ENCODE results near the gene APC2.

The APC2 gene

DNA sequence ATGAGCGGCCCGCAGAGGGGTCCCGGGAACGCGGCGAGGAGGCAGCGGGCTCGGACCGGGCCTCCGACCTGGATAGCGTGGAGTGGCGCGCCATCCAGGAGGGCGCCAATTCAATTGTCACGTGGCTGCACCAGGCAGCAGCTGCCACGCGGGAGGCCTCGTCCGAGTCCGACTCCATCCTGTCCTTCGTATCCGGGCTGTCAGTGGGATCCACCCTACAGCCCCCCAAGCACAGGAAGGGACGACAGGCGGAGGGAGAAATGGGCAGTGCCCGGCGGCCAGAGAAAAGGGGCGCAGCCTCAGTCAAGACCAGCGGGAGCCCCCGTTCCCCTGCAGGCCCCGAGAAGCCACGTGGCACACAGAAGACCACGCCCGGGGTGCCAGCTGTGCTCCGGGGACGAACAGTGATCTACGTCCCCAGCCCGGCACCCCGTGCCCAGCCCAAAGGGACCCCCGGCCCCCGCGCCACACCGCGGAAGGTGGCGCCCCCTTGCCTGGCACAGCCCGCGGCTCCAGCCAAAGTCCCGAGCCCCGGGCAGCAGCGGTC is 18.4 kb downstream of the APC2 start:
- no CpG with 5 or more reads among the region's 49 CpGs for WGBS (ENCODE audit: insufficient coverage, insufficient read length)
- Histone ChIP-seq H3K27me3 (ENCODE audit: control insufficient read depth, insufficient read depth, low read length) (peaks cover 59% of the 10 kb centered on the region), H3K9me3 (ENCODE audit: control insufficient read depth, insufficient read depth, low read length) (no peaks in the 10 kb centered on the region), H3K4me1 (ENCODE audit: control insufficient read depth, insufficient read depth, low read length) (peaks cover 15% of the 10 kb centered on the region), H3K36me3 (ENCODE audit: control insufficient read depth, insufficient read depth, low read length) (no peaks in the 10 kb centered on the region; the same call in 1 of the 2 replicates), H3K27ac (ENCODE audit: low read length) (no peak overlapping the region), H3K4me3 (ENCODE audit: low read length) (no peak overlapping the region)
- DNase-seq (ENCODE audit: low read depth, low spot score): no peak

- H3K27me3 ChIP-seq (ENCODE audit: control insufficient read depth, insufficient read depth, low read length): peaks cover 59% of the 10 kb centered on the region
- no peak for DNase-seq (ENCODE audit: low read depth, low spot score)
Observed at GRCh38 chr19:1468821-1469254, 18.9 kb downstream of the APC2 start.

DNA sequence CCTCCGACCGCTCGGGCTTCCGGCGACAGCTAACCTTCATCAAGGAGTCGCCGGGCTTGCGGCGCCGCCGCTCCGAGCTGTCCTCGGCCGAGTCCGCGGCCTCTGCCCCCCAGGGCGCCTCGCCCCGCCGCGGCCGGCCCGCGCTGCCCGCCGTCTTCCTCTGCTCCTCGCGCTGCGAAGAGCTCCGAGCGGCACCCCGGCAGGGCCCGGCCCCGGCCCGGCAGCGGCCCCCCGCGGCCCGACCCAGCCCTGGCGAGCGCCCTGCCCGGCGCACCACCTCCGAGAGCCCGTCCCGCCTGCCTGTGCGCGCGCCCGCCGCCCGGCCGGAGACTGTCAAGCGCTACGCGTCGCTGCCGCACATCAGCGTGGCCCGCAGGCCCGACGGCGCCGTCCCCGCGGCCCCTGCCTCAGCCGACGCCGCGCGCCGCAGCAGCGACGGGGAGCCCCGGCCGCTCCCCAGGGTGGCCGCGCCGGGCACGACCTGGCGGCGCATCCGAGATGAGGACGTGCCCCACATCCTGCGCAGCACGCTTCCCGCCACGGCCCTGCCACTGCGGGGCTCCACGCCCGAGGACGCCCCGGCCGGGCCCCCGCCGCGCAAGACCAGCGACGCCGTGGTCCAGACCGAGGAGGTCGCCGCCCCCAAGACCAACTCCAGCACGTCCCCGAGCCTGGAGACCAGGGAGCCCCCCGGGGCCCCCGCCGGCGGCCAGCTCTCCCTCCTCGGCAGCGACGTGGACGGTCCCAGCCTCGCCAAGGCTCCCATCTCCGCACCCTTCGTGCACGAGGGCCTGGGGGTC is 19.5 kb downstream of the APC2 start:
- no CpG with 5 or more reads among the region's 117 CpGs for WGBS (ENCODE audit: insufficient coverage, insufficient read length)
- Histone ChIP-seq H3K36me3 (ENCODE audit: control insufficient read depth, insufficient read depth, low read length) (no peaks in the 10 kb centered on the region; the same call in 1 of the 2 replicates), H3K27me3 (ENCODE audit: control insufficient read depth, insufficient read depth, low read length) (peaks cover 57% of the 10 kb centered on the region), H3K4me1 (ENCODE audit: control insufficient read depth, insufficient read depth, low read length) (peaks cover 15% of the 10 kb centered on the region), H3K27ac (ENCODE audit: low read length) (no peak overlapping the region), H3K4me3 (ENCODE audit: low read length) (no peak overlapping the region; the same call in 1 of the 2 replicates), H3K9me3 (ENCODE audit: control insufficient read depth, insufficient read depth, low read length) (no peaks in the 10 kb centered on the region)
- DNase-seq (ENCODE audit: low read depth, low spot score): no peak

More at GRCh38 chr19:1468821-1469254, 18.9 kb downstream of the APC2 start:
- Histone ChIP-seq H3K36me3 (ENCODE audit: control insufficient read depth, insufficient read depth, low read length) (no peaks in the 10 kb centered on the region; the same call in 1 of the 2 replicates), H3K4me1 (ENCODE audit: control insufficient read depth, insufficient read depth, low read length) (peaks cover 15% of the 10 kb centered on the region), H3K27ac (ENCODE audit: low read length) (no peak overlapping the region), H3K9me3 (ENCODE audit: control insufficient read depth, insufficient read depth, low read length) (no peaks in the 10 kb centered on the region), H3K4me3 (ENCODE audit: low read length) (no peak overlapping the region; the same call in 1 of the 2 replicates)
- WGBS (ENCODE audit: insufficient coverage, insufficient read length): no CpG with 5 or more reads among the region's 47 CpGs

DNA sequence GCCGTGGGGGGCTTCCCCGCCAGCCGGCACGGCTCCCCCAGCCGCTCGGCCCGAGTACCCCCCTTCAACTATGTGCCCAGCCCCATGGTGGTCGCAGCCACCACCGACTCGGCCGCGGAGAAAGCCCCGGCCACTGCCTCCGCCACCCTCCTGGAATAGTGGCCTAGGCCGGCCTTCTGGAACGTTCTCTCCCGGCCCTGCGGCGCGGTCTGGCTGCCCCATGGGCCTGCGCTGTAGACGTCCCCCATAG is 20.1 kb downstream of the APC2 start:
- Histone ChIP-seq H3K4me1 (ENCODE audit: control insufficient read depth, insufficient read depth, low read length) (peaks cover 15% of the 10 kb centered on the region), H3K9me3 (ENCODE audit: control insufficient read depth, insufficient read depth, low read length) (no peaks in the 10 kb centered on the region), H3K4me3 (ENCODE audit: low read length) (no peak overlapping the region), H3K27ac (ENCODE audit: low read length) (no peak overlapping the region), H3K36me3 (ENCODE audit: control insufficient read depth, insufficient read depth, low read length) (no peaks in the 10 kb centered on the region; the same call in 1 of the 2 replicates), H3K27me3 (ENCODE audit: control insufficient read depth, insufficient read depth, low read length) (peaks cover 53% of the 10 kb centered on the region)
- no CpG with 5 or more reads among the region's 22 CpGs for WGBS (ENCODE audit: insufficient coverage, insufficient read length)
- no peak for DNase-seq (ENCODE audit: low read depth, low spot score)

DNA sequence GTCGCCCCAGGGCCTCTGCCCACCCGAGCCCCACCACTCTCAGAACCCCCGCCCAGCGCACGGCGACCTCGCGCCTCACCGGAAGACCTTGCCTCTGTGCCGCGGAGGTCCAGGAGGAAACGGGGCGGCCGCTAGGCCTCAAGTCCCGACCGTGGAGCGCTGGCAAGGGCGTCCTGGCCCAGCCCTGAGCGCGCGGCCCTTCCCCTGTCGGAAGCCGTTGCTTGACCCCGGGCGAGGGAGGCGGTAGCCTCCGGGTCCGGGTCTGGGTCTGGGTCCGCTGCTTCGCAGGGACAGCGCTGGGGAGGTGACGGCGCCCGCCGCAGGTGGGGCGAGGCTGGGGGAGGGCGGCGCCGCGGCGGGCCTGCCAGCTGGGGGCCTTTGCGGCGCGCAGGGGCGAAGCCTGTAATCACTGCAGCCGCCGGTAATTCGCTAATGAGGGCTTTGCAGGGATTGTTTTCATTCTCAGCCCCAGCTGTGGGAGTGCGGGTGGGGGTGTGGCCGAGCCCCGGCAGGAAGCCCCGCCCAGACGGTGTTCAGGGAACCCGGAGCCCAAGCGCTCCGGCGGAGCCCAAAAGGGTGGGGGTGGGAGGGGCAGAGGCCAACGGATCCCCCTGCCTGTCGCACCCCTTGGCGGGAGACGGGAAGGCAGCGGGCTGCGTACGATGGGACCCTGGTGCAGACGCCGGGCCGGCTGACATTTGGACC is 20.5 kb downstream of the APC2 start:
- Histone ChIP-seq H3K9me3 (ENCODE audit: control insufficient read depth, insufficient read depth, low read length) (no peaks in the 10 kb centered on the region), H3K4me1 (ENCODE audit: control insufficient read depth, insufficient read depth, low read length) (peaks cover 13% of the 10 kb centered on the region), H3K36me3 (ENCODE audit: control insufficient read depth, insufficient read depth, low read length) (no peaks in the 10 kb centered on the region), H3K27ac (ENCODE audit: low read length) (no peak overlapping the region), H3K27me3 (ENCODE audit: control insufficient read depth, insufficient read depth, low read length) (peaks cover 50% of the 10 kb centered on the region), H3K4me3 (ENCODE audit: low read length) (peak overlapping the region; percentile 10; the same call in 1 of the 2 replicates)
- DNase-seq (ENCODE audit: low read depth, low spot score): no peak
- WGBS (ENCODE audit: insufficient coverage, insufficient read length): no CpG with 5 or more reads among the region's 67 CpGs

DNA sequence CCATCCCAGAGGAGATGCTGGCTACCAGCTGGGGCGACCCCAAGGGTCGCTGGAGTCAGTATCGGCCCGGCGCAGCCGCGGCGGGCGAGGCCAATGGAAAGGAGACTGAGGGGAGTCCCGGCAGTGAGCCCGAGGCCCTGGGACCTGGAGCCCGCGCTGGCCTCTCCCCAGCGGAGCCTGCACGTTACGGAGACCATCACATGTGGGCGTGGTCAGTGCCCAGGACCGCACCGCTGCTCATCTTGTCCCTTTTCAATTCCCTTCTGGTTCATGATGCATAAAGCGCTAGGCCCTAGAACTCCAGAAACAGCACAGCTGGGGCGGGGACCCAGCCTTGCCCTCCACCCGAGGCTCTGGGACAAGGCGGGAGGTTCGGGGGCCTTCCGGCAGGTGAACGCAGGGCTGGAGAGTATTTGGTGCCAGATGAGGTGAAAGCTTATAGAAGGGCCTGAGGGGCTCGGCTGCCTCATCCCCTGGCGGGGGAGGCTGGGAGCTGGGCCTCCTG is 21.1 kb downstream of the APC2 start:
- H3K4me3 ChIP-seq (ENCODE audit: low read length): peak overlapping the region; percentile 10; the same call in 1 of the 2 replicates
- no CpG with 5 or more reads among the region's 28 CpGs for WGBS (ENCODE audit: insufficient coverage, insufficient read length)
- peaks cover 44% of the 10 kb centered on the region for H3K27me3 ChIP-seq (ENCODE audit: control insufficient read depth, insufficient read depth, low read length)

GRCh38 chr19:1471515-1472160 is 21.7 kb downstream of the APC2 start:
- no CpG with 5 or more reads among the region's 24 CpGs for WGBS (ENCODE audit: insufficient coverage, insufficient read length)
- no peaks in the 10 kb centered on the region for H3K9me3 ChIP-seq (ENCODE audit: control insufficient read depth, insufficient read depth, low read length)
- no peak overlapping the region for H3K4me3 ChIP-seq (ENCODE audit: low read length)
- no peak overlapping the region for H3K27ac ChIP-seq (ENCODE audit: low read length)
- H3K4me1 ChIP-seq (ENCODE audit: control insufficient read depth, insufficient read depth, low read length): peaks cover 9% of the 10 kb centered on the region
- H3K27me3 ChIP-seq (ENCODE audit: control insufficient read depth, insufficient read depth, low read length): peaks cover 39% of the 10 kb centered on the region
- no peak for DNase-seq (ENCODE audit: low read depth, low spot score)
- no peaks in the 10 kb centered on the region for H3K36me3 ChIP-seq (ENCODE audit: control insufficient read depth, insufficient read depth, low read length)

More for the DNA sequence above, 21.1 kb downstream of the APC2 start:
- H3K27ac ChIP-seq (ENCODE audit: low read length): no peak overlapping the region
- no peaks in the 10 kb centered on the region for H3K36me3 ChIP-seq (ENCODE audit: control insufficient read depth, insufficient read depth, low read length)
- H3K9me3 ChIP-seq (ENCODE audit: control insufficient read depth, insufficient read depth, low read length): no peaks in the 10 kb centered on the region
- no peak for DNase-seq (ENCODE audit: low read depth, low spot score)
- H3K4me1 ChIP-seq (ENCODE audit: control insufficient read depth, insufficient read depth, low read length): peaks cover 11% of the 10 kb centered on the region

GRCh38 chr19:1472231-1473084 is 22.5 kb downstream of the APC2 start:
- peaks cover 31% of the 10 kb centered on the region for H3K27me3 ChIP-seq (ENCODE audit: control insufficient read depth, insufficient read depth, low read length)
- H3K4me3 ChIP-seq (ENCODE audit: low read length): no peak overlapping the region
- WGBS (ENCODE audit: insufficient coverage, insufficient read length): no CpG with 5 or more reads among the region's 44 CpGs
- no peak overlapping the region for H3K27ac ChIP-seq (ENCODE audit: low read length)
- peaks cover 6% of the 10 kb centered on the region for H3K4me1 ChIP-seq (ENCODE audit: control insufficient read depth, insufficient read depth, low read length)
- no peaks in the 10 kb centered on the region for H3K36me3 ChIP-seq (ENCODE audit: control insufficient read depth, insufficient read depth, low read length)
- DNase-seq (ENCODE audit: low read depth, low spot score): no peak
- H3K9me3 ChIP-seq (ENCODE audit: control insufficient read depth, insufficient read depth, low read length): no peaks in the 10 kb centered on the region

DNA sequence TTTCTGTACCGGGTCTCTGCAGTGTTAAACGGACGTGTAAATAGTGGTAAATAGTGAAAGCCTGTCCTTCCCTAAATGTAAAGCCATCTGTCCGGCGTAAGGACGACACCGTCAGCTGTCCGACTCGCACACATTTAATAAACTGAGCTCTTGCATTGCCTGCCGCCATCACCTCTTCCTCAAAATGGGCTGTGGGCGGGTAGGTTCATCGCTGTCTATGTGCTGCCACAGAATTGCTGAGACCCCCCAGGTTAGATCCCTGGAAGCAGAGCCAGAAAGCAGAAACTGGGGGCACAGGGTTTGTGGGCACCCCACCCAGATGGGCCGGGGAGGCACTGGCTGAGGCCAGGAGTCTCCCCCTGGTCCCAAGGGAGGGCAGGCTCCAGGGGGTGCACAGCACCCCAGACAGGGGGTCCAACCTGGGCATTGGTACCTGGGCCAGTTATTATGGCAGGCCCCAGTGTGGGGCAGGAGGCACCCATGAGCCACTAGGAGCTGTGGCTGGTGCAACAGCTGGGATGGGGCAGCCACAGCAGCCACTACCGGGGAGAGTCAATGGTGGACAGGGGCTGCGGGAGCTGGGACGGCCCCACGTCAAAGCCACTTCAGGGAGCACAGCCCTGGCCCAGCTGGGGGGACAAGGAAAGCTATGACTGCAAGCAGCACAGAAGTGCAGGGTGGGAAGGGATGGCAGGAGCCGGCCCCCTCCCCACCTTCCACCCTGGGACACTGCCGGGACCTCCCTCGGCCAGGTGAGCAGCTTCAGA is 23.3 kb downstream of the APC2 start:
- no peak for DNase-seq (ENCODE audit: low read depth, low spot score)
- peaks cover 6% of the 10 kb centered on the region for H3K4me1 ChIP-seq (ENCODE audit: control insufficient read depth, insufficient read depth, low read length)
- H3K27me3 ChIP-seq (ENCODE audit: control insufficient read depth, insufficient read depth, low read length): peaks cover 23% of the 10 kb centered on the region
- no peak overlapping the region for H3K27ac ChIP-seq (ENCODE audit: low read length)
- no peak overlapping the region for H3K4me3 ChIP-seq (ENCODE audit: low read length)
- H3K9me3 ChIP-seq (ENCODE audit: control insufficient read depth, insufficient read depth, low read length): no peaks in the 10 kb centered on the region
- no peaks in the 10 kb centered on the region for H3K36me3 ChIP-seq (ENCODE audit: control insufficient read depth, insufficient read depth, low read length)
- no CpG with 5 or more reads among the region's 20 CpGs for whole genome bisulfite sequencing (ENCODE audit: insufficient coverage, insufficient read length)

Data from iPS DF 6.9 (cell line).